T follicular helper cell (primary cell): ENCODE measurements around the gene PGGHG.
"Not testable (repeated sequence)": the region's sequence is repeated elsewhere in the genome, so short reads cannot be mapped to it uniquely, and the experiment has no call there.

Experiments used
- DNase-seq: peaks from one replicate; pipeline ENCODE4 v3.0.0-alpha.2; 2020; ENCODE audit warnings: low read depth
- total RNA-seq, 2 experiments: gene quantifications; one replicate each; lab custom pipeline; 2026; lab: John Stamatoyannopoulos, UW

PGGHG gene
- total RNA-seq, result 128 to 576 reads per million in 2 experiments

- DNase-seq, result no peak
These were observed at the start of gene PGGHG for GRCh38 chr11:288478-289397. Gene PGGHG, plus strand, starts transcription at chr11:289126. Its CDS starts 691 bp downstream, at chr11:289817.

- DNase-seq, result no peak
These were observed 48.6 kb upstream of the PGGHG start for GRCh38 chr11:240315-240714.

GRCh38 chr11:241634-242033 is 47.3 kb upstream of the PGGHG start:
- no peak for DNase-seq

GRCh38 chr11:244376-244775 is 44.5 kb upstream of the PGGHG start:
- no peak for DNase-seq

- no peak for DNase-seq
These were observed 39.9 kb upstream of the PGGHG start for GRCh38 chr11:249062-249461.

- DNase-seq, result no peak
These were observed 38.7 kb upstream of the PGGHG start for GRCh38 chr11:250274-250673.

GRCh38 chr11:250740-251299 is 38.1 kb upstream of the PGGHG start:
- peak; percentile 79 for DNase-seq

- no peak for DNase-seq
These were observed 37.4 kb upstream of the PGGHG start for GRCh38 chr11:251550-251949.

GRCh38 chr11:252666-253065 is 36.3 kb upstream of the PGGHG start:
- DNase-seq, result no peak

- DNase-seq, result no peak
These were observed 35.6 kb upstream of the PGGHG start for GRCh38 chr11:253160-253885.

GRCh38 chr11:253886-254270 is 35.0 kb upstream of the PGGHG start:
- no peak for DNase-seq

GRCh38 chr11:255176-255575 is 33.8 kb upstream of the PGGHG start:
- DNase-seq, result no peak

- no peak for DNase-seq
These were observed 33.1 kb upstream of the PGGHG start for GRCh38 chr11:255816-256215.

- DNase-seq, result no peak
These were observed 31.8 kb upstream of the PGGHG start for GRCh38 chr11:256952-257737.

GRCh38 chr11:257766-258493 is 31.0 kb upstream of the PGGHG start:
- DNase-seq, result no peak

- no peak for DNase-seq
These were observed 29.5 kb upstream of the PGGHG start for GRCh38 chr11:259413-259812.

- no peak for DNase-seq
These were observed 27.3 kb upstream of the PGGHG start for GRCh38 chr11:261624-262023.

- no peak for DNase-seq
These were observed 22.1 kb upstream of the PGGHG start for GRCh38 chr11:266676-267439.

GRCh38 chr11:267491-267994 is 21.4 kb upstream of the PGGHG start:
- DNase-seq, result no peak

- not testable (repeated sequence) for DNase-seq
These were observed 20.2 kb upstream of the PGGHG start for GRCh38 chr11:268716-269145.
